GM19043 (cell line): Measurements from ENCODE around the gene TCEANC2.

Source experiments
- ATAC-seq: cut with Tn5 transposase; IDR thresholded peaks from one replicate; pipeline ENCODE4 v1.9.1; 2021; ENCODE audit warnings: low read depth; ENCODE audit not compliant: unreplicated experiment

The TCEANC2 gene

GRCh38 chr1:54129858-54130257 lies 76.5 kb downstream of the TCEANC2 start:
- ATAC-seq, result no peak

DNA sequence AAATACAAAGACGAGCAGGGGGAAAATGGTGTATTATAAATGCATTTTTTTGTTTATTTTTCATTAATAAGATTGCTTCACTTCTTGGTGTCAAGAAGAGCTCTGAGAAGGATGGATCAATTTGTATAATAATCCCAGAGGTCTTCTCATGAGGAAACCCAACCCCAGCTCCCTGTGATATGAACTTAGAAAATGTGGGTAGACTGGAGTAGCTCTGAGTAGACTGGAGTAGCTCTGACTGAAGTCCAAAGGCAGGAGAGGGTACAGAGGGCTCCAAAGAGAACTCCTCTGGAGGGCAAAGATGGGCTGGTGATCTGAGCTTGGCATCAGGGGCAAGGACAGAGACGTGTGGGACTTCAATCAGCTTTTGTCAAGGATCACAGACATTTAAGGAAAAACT lies 78.0 kb downstream of the TCEANC2 start:
- ATAC-seq, result no peak

DNA sequence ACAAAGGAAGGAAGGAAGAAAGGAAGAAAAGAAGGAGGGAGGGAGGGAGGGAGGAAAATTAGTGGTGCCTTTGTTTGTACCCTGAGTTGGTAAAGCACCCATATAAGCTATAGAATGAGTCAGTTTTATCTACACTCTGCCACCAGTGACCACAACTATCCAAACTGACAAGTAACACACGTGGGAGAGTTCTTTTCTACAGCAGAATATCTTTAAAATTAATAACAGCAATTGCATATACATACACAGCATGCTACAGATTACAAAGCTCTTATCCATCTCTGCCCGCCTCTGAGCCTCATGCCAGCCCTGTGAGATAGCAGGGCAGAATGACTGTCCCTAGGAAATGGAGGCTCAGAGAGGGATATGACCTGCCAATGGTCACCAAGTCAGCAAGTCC lies 79.1 kb downstream of the TCEANC2 start:
- no peak for ATAC-seq

GRCh38 chr1:54134295-54134694 lies 80.9 kb downstream of the TCEANC2 start:
- ATAC-seq, result no peak

DNA sequence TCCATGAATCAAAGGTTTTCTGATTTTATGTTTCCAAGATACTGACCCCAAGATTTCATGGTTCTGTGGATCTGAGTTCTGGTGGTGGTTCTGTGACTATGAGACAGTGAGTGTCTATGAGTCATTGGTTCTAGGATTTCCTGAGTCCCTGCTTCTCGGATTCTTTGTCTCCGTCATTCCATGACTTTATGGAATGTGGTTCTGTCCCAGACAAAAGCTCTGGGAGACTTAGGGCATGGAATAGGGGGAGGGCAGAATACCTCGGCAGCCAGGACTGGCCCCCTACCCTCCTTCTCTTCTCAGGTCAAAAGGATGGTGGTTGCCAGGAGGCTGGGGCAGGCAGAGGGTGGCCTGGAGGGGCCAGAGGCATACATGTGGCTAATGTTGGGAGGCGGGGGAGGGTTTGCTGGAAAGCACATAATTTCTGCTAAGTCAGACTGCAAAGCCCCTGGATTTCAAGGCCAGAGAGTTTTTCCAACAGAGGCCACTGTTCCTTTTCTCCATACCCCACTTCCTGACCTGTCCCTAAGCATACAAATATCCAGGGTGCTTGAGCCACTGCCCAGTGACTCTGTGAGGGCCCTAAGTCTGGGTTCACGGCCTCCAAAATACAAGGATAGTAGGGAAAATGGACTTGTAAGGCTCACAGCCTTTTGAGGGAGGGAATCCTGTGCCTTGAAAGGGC lies 82.2 kb downstream of the TCEANC2 start:
- no peak for ATAC-seq

DNA sequence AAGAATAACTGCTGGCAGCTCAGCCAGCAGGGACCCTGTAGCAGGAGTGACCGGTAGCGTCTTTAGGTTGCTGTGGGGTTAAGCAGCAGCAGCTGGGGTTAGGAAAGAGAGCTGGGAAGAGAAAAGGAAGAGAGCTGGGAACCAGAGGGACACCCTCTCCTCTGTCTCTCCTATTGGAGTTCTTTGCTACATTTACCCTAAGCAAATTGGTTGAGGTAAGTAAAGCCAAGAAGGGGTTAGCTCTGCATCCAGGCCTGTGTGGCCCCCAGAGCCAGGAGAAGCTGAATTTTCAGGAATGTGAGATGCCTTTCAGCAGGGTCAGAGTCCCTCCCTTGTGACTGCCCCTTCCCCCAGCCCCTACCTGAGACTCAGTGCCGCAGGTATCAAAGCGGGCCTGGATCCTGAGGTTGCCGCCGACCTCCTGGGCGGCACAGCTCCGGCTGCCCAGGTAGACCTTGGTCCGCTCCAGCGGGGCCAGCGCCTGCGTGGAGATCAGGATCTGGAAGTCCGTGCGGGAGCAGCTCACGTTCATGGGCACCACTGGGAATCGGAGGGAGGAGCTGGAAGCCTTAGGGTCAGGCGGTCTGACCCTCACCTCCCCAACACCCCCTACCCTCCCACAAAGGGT lies 83.0 kb downstream of the TCEANC2 start:
- ATAC-seq, result no peak

DNA sequence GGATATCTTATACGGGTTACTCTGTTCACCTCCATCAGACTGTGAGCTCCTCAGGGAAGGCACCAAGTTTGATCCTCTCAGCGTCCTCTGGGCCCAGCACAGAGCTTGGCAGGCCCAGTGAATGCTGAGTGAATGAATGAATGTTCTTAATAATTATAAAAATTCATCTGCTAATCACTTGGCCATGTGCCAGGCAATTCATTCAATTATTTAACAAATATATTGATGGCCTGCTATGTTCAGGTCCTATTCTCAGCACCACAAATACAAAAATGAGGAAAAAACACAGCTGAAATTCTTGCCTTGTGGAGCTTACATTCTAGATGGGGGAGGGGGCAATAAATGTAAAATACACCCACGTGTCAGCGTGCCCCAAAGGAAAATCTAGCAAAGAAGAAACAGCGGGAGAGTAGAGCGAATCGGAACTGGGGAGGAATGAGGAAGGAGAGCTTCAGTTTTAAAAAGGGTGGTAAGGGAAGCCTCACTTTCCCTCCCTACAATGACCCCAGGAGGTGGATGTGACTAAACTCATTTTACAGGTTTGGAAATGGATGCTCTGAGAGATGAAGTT lies 83.6 kb downstream of the TCEANC2 start:
- no peak for ATAC-seq

GRCh38 chr1:54137534-54138061 lies 84.2 kb downstream of the TCEANC2 start:
- no peak for ATAC-seq

- ATAC-seq, result no peak
These were observed 85.6 kb downstream of the TCEANC2 start for GRCh38 chr1:54138994-54139393.

GRCh38 chr1:54139711-54140110 lies 86.3 kb downstream of the TCEANC2 start:
- no peak for ATAC-seq

GRCh38 chr1:54142146-54142900 lies 88.9 kb downstream of the TCEANC2 start:
- ATAC-seq, result no peak

- ATAC-seq, result no peak
These were observed 91.0 kb downstream of the TCEANC2 start for GRCh38 chr1:54144366-54144765.

GRCh38 chr1:54149734-54150133 lies 96.3 kb downstream of the TCEANC2 start:
- ATAC-seq, result no peak

DNA sequence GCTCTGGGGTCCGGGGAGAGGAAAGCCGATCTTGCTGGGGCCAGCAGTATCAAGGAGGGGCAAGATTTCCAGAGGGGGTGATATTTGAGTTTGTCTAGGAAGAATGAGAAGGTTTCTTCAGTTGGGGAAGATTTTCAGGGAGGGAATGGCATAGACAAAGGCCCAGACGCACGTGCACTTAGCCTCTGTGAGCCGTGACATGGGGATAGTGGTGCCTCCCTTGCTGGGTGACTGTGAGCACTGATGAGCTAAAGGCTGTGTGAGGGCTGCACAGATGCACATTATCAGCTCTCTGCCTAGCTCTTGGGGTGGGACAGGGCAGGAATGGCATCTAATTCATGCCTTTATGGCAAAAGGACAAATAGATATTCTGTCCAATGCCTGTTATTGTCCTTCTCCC lies 97.6 kb downstream of the TCEANC2 start:
- ATAC-seq, result no peak

DNA sequence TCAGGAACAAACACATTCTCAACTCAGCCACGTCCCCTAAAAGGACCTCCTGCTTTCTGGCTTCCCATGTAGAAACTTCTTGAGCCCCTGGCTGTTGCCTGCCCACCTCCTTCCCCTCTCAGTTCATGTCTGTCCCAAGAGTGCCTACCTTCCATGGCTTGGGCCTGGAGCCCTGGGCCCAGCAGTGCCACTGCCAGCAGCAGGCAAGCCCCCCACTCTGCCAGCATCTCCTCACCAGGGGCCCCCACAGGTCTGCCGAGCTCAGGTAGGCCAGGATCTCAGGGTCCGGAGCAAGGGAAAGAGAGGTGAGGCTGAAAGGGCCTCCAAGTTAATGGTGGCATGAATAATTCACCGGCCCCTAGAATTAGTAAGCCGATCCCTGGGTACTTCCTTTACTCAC lies 99.3 kb downstream of the TCEANC2 start, which contains the start of gene CDCP2:
CDCP2 (minus strand) TSS at position 305 of the 400 bp plus-strand sequence; CDS start at position 227, 78 bp downstream.
- no peak for ATAC-seq

DNA sequence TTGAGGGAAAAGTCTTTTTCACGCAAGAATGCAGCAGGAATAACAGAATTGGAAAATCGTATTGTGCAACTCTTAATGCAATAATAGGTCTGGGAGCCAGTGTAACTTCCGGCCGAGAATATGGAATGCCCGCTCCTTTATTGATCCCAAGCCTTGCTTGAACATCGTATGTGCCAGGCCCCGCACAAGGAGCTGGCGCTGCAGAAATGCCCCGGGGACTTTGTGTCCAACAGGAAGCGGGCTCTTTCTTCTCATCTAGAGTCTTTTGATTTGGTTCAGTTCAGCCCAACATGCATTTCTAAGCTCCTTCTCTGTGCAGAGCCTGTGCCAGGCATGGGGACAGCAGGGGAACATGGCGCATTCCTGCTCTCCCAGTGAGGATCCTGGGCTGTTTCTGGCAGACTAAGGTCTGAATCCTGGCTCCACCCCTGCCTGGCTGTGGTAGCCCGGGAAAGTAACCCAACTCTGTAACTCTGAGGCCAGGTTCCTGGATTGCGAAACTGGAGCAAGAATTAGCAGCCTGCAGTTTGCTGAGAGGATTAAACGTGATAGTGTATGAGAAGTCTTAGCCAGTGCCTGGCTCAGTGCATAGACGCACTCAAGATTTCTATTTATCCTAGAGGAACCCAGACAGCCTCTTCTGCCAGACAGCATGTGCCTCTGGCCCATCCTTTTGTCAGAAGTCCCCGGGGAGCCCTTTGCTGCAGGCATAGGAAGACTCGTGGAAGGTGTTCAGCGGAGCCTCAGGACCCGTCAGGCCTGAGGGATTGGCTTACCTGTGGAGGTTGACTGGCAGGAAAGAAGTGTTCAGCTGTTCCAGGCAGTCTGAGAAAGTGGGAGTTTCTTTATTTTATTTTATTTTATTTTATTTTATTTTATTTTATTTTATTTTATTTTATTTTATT lies 100.4 kb downstream of the TCEANC2 start:
- no peak for ATAC-seq
